Ascending aorta (tissue), 2 donors: ENCODE data around the gene MEPE. TPM values are rescaled to one million over a fixed set of nuclear protein-coding genes. Genes with fewer than 3 reads are reported as not detected.

Source experiments
- DNase-seq, 2 donors: peaks; one replicate each; pipeline ENCODE4 v3.0.0-alpha.2; 2019; ENCODE audit warnings: low spot score in 2 of 2
- H3K27ac ChIP-seq, 2 donors: fragments of 200-600 bp; sonication (generic); one replicate each; pipeline ENCODE4 v1.5.1; 2016 to 2017; ENCODE audit warnings: mild to moderate bottlenecking in 1 of 2
- H3K27me3 ChIP-seq: fragments of 200-600 bp; sonication (generic); one replicate; pipeline ENCODE4 v1.5.1; 2017
- H3K36me3 ChIP-seq, 2 donors: fragments of 200-600 bp; sonication (generic); one replicate each; pipeline ENCODE4 v1.5.1; 2016
- H3K4me1 ChIP-seq, 2 donors: fragments of 200-600 bp; sonication (generic); one replicate each; pipeline ENCODE4 v1.5.1; 2016 to 2017; ENCODE audit warnings: mild to moderate bottlenecking in 1 of 2
- H3K4me3 ChIP-seq, 2 donors: fragments of 200-600 bp; sonication (generic); one replicate each; pipeline ENCODE4 v1.5.1; 2016 to 2017; ENCODE audit warnings: mild to moderate bottlenecking in 1 of 2
- H3K9me3 ChIP-seq, 2 donors: fragments of 200-600 bp; sonication (generic); one replicate each; pipeline ENCODE4 v1.5.1; 2016
- CTCF ChIP-seq, 3 experiments: fragments of 200-600 bp in 2 of 3; fragments of 450-650 bp in 1 of 3; sonication (generic) in 2 of 3; IDR thresholded peaks; one replicate each; pipeline ENCODE4 v1.5.1; 2016 to 2019; ENCODE audit warnings: antibody characterized with exemption in 3 of 3, mild to moderate bottlenecking in 1 of 3, moderate library complexity in 1 of 3
- intact Hi-C: fragments of 100-400 bp; cut with DNase I; formaldehyde crosslinking; loops from one replicate; pipeline ENCODE4 v1.15.1; 2023
- total RNA-seq: library from RNA; depleted of rRNA; stranded (reverse); fragments of >200 nt; gene quantifications from one replicate; pipeline ENCODE4 v1.1.0, GENCODE V29; 2016

MEPE gene
- total RNA-seq, 1 donor from 2014 or later = not detected

- H3K9me3 ChIP-seq = no peaks in the 10 kb centered on the region
- no peak for TF ChIP-seq CTCF (IDR thresholded peaks at IDR 0.05)
- DNase-seq = peak in 1 of 2 donors; percentile 74
- peak overlapping the region; percentile 64 to 67 for H3K27ac ChIP-seq
- H3K4me3 ChIP-seq = no peak overlapping the region
- H3K27me3 ChIP-seq = no peaks in the 10 kb centered on the region
- intact Hi-C loops = no loop called here
- H3K36me3 ChIP-seq = no peaks in the 10 kb centered on the region
- H3K4me1 ChIP-seq = peaks cover 0 to 10% of the 10 kb centered on the region in 2 donors
These were observed 11.2 kb downstream of the MEPE start for GRCh38 chr4:87843936-87844335.

- no peak overlapping the region for H3K4me3 ChIP-seq
- no peaks in the 10 kb centered on the region for H3K27me3 ChIP-seq
- no peak for TF ChIP-seq CTCF (IDR thresholded peaks at IDR 0.05)
- intact Hi-C loops = no loop called here
- H3K4me1 ChIP-seq = peaks cover 0 to 8% of the 10 kb centered on the region in 2 donors
- H3K9me3 ChIP-seq = no peaks in the 10 kb centered on the region
- H3K27ac ChIP-seq = peak overlapping the region; percentile 64 to 67
- no peak for DNase-seq
- H3K36me3 ChIP-seq = no peaks in the 10 kb centered on the region
These were observed 11.7 kb downstream of the MEPE start for GRCh38 chr4:87844452-87844851.

- no peak for TF ChIP-seq CTCF (IDR thresholded peaks at IDR 0.05)
These were observed 13.5 kb downstream of the MEPE start for GRCh38 chr4:87846226-87846625.

DNA sequence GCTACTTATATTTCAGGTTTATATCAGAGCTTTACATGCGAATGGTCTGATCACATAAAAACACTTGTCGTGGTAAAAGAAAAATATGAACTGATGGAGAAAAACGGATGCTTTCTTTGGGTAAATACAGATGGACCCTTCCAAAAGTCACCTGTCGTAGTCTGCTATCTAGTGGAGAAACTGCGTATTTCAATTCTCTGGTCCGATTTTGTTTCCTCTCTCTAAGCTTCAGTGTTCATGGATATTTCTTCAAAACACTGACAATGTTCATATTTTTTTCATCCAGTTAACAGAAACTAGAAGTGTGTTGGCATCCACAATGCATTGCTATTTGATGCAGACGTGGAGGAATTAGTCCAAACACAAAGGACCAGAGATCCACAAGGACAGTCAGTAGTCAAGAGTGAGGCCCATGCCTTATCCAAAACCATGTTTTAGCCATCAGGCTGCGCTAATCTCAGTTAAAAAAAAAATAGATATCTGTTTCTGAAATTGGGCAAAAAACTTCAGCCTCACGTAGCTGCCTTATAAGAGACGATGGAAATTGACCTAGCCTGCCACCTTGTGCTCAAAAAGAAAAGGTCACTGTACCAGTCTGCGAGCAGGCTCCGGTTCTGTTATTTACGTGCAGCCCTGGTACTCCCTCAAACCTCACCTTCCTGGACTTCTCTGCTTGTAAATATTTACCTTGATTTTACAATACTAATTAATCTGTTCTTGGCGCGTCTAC is 16.0 kb downstream of the MEPE start:
- peak overlapping the region; percentile 14 to 59 for H3K27ac ChIP-seq
- H3K9me3 ChIP-seq = no peaks in the 10 kb centered on the region
- H3K4me1 ChIP-seq = peaks cover 0 to 6% of the 10 kb centered on the region in 2 donors
- peak in 1 of 2 donors; percentile 80 for DNase-seq
- H3K36me3 ChIP-seq = no peaks in the 10 kb centered on the region
- H3K4me3 ChIP-seq = peak overlapping the region; percentile 41 to 60
- intact Hi-C loops = loop anchor here (1.0 kb wide), 1 partner anchor 473 kb away; no protein-coding TSS in a partner anchor
- no peaks in the 10 kb centered on the region for H3K27me3 ChIP-seq
- TF ChIP-seq CTCF (IDR thresholded peaks at IDR 0.05) = peak; percentile 61 to 68 (median 63)

More at GRCh38 chr4:87846226-87846625, 13.5 kb downstream of the MEPE start:
- no peaks in the 10 kb centered on the region for H3K9me3 ChIP-seq
- no peaks in the 10 kb centered on the region for H3K27me3 ChIP-seq
- no peak overlapping the region for H3K27ac ChIP-seq
- H3K36me3 ChIP-seq = no peaks in the 10 kb centered on the region
- DNase-seq = no peak
- no peak overlapping the region for H3K4me3 ChIP-seq
- intact Hi-C loops = no loop called here
- peaks cover 0 to 8% of the 10 kb centered on the region in 2 donors for H3K4me1 ChIP-seq

- H3K36me3 ChIP-seq = no peaks in the 10 kb centered on the region
- H3K4me1 ChIP-seq = peaks cover 0 to 2% of the 10 kb centered on the region in 2 donors
- intact Hi-C loops = loop anchor here (1.0 kb wide), 1 partner anchor 474 kb away; no protein-coding TSS in a partner anchor
- H3K9me3 ChIP-seq = no peaks in the 10 kb centered on the region
- no peak overlapping the region for H3K4me3 ChIP-seq
- DNase-seq = no peak
- H3K27ac ChIP-seq = no peak overlapping the region
- TF ChIP-seq CTCF (IDR thresholded peaks at IDR 0.05) = no peak
- H3K27me3 ChIP-seq = no peaks in the 10 kb centered on the region
These were observed 16.8 kb downstream of the MEPE start for GRCh38 chr4:87849612-87850011.
